ENCODE data around the gene KDM2A.

DNA sequence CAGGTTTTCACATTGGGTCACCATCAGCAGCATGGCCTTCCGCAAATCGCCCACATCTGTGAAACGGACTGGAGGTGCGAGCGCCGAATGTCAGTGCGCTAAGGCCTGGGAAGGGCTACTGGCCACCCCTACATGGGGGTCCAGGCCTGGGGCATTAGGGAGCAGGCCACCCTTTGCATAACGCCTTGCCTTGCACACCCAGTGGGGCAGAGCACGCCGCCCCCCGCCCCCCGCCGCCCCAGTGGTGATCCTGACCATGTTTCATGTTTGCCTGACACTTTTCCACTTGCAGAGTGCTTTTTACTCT is 149.9 kb downstream of the KDM2A start:
- TF ChIP-seq POLR2A (IDR thresholded peaks at IDR 0.05; ENCODE audit: low read depth, low read length) (no peak), POLR2AphosphoS5 (IDR thresholded peaks at IDR 0.05; ENCODE audit: low read depth, low read length) (no peak), TAF1 (IDR thresholded peaks at IDR 0.05; ENCODE audit: borderline replicate concordance, low read depth, low read length) (no peak)
